GM12875 (cell line): ENCODE results near the gene WNT3A.
"Not testable (repeated sequence)": the region's sequence is repeated elsewhere in the genome, so short reads cannot be mapped to it uniquely, and the experiment has no call there.

Source experiments
- H3K4me3 ChIP-seq: one replicate; pipeline ENCODE4 v1.5.1; 2011; ENCODE audit warnings: low read depth, low read length, control low read depth
- TF ChIP-seq, protein P1 (sequence below): IDR thresholded peaks from 2 replicates; pipeline ENCODE4 v1.5.1; 2011; ENCODE audit warnings: low read depth, mild to moderate bottlenecking, control low read depth, inconsistent platforms, low read length, moderate library complexity, borderline replicate concordance; ENCODE audit not compliant: insufficient read depth

The WNT3A gene

DNA sequence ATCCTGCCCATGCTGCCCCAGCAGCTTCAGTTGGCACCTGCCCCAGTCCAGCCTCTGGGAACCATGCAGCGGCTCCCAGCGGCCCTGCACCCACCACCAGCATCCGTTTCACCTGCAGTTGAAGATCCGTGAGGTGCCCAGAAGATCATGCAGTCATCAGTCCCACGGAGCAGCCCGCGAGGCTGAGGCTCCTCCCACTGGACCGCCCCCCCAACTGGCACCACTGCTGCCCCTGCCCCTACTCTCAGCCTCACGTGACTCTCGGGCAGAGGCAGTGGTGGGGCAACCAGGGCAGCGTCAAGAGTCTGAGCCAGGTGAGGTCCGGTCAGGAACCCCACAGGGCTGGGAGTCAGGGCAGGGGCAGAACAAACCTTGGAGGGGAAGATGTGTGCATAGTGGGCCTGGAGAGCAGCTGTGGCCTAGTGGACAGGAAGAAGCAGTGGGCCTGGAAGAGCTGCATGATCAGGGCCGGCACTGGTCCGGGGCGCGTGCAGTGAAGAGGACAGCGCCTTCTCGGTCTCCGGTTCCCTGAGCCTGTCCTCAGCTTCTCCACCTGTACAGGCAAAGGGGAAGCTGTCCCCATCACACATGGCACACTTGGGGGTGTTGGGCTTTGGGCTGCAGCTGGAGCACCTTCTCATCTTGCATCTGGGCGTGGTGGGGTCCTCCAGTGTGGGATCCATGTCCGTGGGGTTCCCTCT is 31.1 kb upstream of the WNT3A start:
- H3K4me3 ChIP-seq = not testable (repeated sequence)

GRCh38 chr1:227987181-227987580 is 19.6 kb upstream of the WNT3A start:
- TF ChIP-seq, protein P1, sequence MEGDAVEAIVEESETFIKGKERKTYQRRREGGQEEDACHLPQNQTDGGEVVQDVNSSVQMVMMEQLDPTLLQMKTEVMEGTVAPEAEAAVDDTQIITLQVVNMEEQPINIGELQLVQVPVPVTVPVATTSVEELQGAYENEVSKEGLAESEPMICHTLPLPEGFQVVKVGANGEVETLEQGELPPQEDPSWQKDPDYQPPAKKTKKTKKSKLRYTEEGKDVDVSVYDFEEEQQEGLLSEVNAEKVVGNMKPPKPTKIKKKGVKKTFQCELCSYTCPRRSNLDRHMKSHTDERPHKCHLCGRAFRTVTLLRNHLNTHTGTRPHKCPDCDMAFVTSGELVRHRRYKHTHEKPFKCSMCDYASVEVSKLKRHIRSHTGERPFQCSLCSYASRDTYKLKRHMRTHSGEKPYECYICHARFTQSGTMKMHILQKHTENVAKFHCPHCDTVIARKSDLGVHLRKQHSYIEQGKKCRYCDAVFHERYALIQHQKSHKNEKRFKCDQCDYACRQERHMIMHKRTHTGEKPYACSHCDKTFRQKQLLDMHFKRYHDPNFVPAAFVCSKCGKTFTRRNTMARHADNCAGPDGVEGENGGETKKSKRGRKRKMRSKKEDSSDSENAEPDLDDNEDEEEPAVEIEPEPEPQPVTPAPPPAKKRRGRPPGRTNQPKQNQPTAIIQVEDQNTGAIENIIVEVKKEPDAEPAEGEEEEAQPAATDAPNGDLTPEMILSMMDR = no peak

GRCh38 chr1:227994632-227995300 is 12.0 kb upstream of the WNT3A start:
- TF ChIP-seq, protein P1 = no peak
- no peak overlapping the region for H3K4me3 ChIP-seq

More at GRCh38 chr1:227987181-227987580, 19.6 kb upstream of the WNT3A start:
- no peak overlapping the region for H3K4me3 ChIP-seq

GRCh38 chr1:227996187-227996950 is 10.4 kb upstream of the WNT3A start:
- no peak overlapping the region for H3K4me3 ChIP-seq
- TF ChIP-seq, protein P1 = no peak

DNA sequence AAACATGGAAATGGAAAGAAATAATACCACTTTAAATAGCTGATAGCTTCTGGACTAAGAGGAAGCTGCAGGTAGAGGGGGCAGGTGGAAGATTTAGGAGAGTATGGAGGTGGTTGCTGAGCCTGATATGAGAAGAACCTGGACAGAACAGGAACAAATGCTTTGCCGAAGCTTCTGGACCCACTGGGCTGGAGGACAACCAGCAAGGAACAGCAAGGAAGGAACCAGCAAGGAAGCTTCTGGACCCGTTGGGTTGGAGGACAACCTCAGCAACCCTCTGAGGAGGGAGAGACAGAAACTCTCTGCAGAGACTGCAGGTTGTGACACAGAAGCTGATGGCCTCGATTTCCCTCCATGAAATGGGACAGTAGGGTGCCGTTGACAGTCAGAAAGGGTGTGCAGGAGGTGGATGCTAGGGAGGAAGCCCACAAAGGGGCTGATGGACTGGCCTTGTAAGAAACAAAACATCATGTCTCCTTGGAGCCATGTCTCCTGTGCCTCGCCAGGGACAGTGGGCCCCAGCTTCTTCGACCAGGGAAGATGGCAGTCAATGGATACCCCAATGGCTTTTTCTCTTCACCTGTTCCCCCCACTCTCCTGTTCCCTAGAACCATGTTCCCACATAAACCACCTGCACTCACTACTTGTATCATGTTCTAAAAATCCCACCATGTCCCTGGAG is 8.3 kb upstream of the WNT3A start:
- no peak overlapping the region for H3K4me3 ChIP-seq
- TF ChIP-seq, protein P1 = no peak

DNA sequence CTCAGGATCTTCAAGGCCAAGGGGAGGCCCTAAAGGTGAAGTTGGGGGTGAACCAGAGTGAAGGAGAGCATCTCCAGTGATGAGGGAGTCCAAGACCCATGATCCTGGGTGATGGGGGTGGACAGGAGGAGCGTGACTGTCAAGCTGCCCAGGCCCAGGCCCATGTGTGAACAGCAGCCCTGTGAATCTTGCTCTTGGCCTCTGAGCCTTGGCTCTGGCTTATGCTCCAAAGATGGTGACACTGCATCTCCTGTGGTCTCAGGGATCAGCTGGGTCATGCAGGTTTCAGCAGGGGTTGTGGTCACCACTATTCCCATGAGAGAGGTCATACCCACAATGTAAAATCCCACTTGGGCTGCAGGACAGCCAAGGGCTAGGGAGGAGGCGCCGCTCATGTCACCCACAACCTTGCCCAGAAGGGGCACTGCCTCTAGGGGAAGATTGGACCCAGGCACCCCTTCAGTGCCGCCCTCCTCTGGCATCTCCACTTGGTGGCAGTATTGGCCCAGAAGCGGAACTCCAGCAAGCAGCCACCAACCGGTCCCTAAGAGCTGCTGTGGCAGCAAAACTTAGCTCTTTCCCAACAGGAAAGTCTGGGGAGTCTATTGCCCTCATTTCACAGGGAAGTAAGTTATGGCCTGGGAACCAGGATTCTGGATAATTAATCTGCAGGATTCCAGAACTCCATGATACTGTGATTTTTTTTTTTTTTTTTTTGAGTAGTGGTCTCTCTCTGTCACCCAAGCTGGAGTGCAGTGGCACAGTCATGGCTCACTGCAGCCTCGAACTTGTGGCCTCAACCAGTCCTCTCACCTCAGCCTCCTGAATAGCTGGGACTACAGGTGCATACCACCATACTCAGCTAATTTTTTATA is 7.5 kb upstream of the WNT3A start:
- TF ChIP-seq, protein P1 = peak; percentile 84
- no peak overlapping the region for H3K4me3 ChIP-seq

DNA sequence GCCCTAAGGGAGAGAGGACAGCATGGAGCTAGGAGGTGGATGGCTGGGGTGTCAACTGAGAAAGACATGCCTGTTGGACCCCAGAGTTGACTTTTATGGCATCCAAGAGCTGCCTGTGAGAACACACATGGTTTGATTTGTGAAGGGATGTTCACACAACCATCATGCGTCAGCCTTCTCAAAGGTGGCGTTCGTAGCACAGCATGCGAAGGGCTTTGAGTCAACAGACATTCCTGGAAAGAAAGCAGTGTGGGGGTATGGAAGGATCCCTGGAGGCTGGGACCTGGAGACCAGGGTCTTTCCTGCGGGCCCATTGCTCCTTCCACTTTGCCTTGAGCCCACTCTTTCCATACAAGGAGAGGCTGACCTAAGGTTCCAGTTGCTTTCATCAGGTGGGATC is 6.4 kb upstream of the WNT3A start:
- TF ChIP-seq, protein P1 = no peak
- no peak overlapping the region for H3K4me3 ChIP-seq
